KOPT-K1 (cell line): Measurements from ENCODE around the gene FARP1.

Source experiments
- H3K27ac ChIP-seq: fragments of 200-600 bp; sonication (generic); 2 replicates; pipeline ENCODE4 v1.5.1; 2016; ENCODE audit warnings: antibody characterized with exemption, mild to moderate bottlenecking, low read depth, low read length; ENCODE audit not compliant: poor library complexity, severe bottlenecking
- H3K36me3 ChIP-seq: fragments of 200-600 bp; sonication (generic); 2 replicates; pipeline ENCODE4 v1.5.1; 2017; ENCODE audit warnings: antibody characterized with exemption, mild to moderate bottlenecking, low read length, moderate library complexity; ENCODE audit not compliant: insufficient read depth
- H3K9me3 ChIP-seq: fragments of 200-600 bp; sonication (generic); 2 replicates; pipeline ENCODE4 v1.5.1; 2017; ENCODE audit warnings: antibody characterized with exemption, low read length, mild to moderate bottlenecking; ENCODE audit not compliant: insufficient read depth, poor library complexity, severe bottlenecking

Gene FARP1

DNA sequence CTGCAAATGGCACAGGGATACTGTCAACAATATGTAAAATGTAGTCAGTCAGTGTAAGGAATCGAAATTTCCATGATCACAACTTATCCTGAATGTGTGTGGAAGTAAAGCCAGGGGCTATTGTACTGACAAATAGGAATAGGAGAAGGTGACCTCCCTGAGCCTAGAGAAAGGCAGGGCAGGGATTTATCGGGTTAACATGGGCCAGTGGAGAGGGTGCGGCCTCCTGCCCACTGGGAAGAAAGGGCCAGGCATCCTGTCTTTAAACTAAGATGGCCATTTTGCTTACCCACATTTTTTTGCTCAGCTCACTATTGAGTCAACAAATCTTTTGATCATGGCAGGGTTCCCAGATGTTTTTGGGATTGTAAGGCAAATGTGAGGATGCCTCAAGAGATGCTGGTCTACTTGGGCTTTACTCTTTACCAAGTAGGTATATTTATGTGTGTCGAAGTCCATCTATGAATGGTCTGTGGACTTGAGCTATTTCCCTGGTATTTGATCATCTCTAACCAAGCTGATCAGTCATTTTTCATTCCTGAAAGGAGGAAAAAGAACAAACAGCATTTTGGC lies 150.8 kb downstream of the FARP1 start:
- H3K36me3 ChIP-seq: no peaks in the 10 kb centered on the region
- H3K9me3 ChIP-seq: no peaks in the 10 kb centered on the region
- H3K27ac ChIP-seq: no peak overlapping the region

DNA sequence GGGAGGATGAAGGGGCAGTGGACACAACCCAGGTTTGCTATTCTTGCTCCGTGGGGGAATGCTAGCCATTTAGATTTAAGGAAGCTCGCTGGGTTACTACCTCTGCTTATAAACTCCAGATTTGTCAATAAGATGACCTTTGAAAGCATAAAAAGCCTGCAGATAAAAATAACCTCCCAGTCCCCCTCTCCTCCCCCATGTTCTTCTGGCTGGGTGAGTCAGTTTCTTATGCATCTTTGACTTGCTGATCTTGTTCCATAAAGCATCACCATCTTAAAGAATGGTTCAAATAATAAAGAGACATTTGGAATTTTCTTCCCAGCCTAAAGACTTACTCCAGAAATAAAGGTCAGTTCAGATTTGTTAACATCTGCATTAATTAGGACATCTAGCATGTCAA lies 152.5 kb downstream of the FARP1 start:
- H3K9me3 ChIP-seq: no peaks in the 10 kb centered on the region
- no peak overlapping the region for H3K27ac ChIP-seq
- no peaks in the 10 kb centered on the region for H3K36me3 ChIP-seq

DNA sequence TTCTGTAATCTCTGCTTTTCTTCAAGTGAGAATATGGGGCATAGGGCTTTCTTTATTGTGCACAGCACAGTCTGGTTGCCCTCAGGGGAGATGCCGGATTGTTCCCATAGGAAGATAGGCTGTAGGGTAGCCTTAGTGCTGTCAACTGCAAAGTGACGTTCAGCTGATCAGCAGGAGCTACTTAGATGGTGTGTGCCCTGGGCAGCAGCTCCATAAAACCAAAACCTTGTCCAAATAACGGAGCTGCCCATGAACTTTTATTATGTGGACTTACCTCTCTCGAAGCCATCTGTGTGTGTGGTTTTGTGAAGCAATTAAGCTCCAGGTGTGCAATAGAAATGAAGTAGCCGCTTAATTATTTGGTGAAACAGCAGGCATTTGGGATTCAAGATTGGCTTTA lies 154.2 kb downstream of the FARP1 start:
- no peak overlapping the region for H3K27ac ChIP-seq

DNA sequence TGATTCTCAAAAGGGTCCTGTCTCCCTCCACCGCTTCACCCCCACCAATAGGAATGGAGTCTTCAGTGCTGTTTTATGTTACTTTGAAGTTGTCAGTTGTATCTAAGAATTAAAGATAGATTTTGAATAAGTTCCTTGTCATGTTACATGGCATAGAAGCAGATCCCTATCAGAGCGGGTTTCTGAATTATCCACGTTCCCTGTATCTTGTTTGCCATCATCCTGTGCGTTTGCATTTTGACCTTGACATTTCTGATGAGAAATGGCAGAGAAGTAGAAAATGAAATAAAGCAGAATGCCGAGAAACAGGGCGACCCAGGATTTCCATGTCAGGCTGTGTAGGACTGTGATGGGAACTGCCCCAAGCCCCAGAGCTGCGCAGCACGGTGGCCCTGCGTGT lies 154.9 kb downstream of the FARP1 start:
- no peaks in the 10 kb centered on the region for H3K9me3 ChIP-seq
- H3K36me3 ChIP-seq: no peaks in the 10 kb centered on the region
- H3K27ac ChIP-seq: no peak overlapping the region

More for the DNA sequence above, 154.2 kb downstream of the FARP1 start:
- H3K36me3 ChIP-seq: no peaks in the 10 kb centered on the region
- no peaks in the 10 kb centered on the region for H3K9me3 ChIP-seq

DNA sequence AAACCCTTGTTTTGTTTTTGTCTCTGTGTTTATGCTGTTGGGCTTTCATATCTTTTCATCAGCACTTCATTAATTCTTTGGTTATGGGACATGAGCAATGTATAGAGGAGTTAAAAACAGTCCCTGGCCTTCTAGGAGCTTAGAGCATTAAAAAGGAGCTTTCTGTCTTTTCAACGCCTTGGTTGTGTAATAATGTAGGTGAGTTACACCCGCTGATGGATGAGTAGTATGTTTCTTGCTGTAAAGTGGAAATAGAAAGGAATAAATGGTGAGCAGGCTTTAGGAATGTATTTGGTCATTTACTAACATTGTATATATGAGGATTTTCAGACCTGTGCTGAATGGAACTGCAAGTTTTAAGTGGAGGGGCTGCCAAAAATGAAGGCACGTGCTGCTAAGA lies 155.7 kb downstream of the FARP1 start:
- Histone ChIP-seq H3K9me3 (no peaks in the 10 kb centered on the region), H3K36me3 (no peaks in the 10 kb centered on the region), H3K27ac (no peak overlapping the region)

DNA sequence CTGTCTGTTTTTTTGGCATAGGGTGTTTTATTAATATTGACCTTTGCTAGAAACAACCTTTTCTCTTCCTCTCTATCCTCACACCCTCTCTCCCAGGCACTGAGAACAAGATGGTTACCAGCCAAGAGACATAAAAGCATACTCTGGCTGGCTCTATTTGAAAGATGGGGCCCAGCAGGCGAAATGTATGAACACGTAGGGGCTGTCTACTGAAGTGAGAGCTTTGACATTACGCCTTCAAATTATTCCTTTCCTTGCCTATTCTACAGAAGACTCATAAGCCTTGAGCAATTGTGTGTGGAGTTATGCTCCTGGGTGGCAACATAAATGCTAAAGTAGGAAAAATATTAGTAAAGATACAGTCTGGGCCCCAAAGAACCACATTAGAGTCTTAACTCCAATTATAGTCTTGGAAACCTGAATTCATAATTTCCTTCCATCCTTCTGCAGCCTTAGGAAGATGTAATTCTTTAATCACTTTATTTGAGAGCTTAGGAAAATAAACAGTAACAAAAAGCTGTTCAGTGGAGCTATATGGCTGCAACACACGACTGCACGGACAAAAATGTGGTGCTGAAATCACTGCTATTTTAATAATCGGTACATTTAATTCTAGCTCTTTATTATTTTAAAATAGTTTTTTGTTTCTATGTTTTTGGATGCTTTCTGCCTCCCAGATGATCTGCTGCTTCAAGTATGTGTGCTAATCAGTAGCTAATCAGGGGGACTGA lies 156.5 kb downstream of the FARP1 start:
- Histone ChIP-seq H3K9me3 (no peaks in the 10 kb centered on the region), H3K36me3 (no peaks in the 10 kb centered on the region), H3K27ac (no peak overlapping the region)

DNA sequence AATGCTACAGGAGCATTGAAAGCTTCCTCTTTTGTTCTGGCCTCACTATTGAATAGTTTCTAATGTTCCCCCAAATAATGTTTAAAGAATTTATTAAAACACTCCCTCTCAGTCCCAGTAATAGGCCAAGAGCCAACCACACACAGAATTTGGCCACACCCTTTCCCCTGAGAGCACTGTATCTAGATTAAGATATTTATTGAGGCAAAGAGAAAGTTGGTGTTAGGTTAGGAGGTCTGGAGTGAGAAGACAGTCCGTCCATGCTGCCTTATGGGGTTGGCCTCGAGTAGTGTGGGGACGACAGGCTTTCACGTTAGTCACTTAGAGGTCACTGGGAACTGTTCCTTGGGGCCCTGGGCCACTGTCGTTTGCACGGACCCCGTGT lies 157.1 kb downstream of the FARP1 start:
- Histone ChIP-seq H3K36me3 (no peaks in the 10 kb centered on the region), H3K27ac (no peak overlapping the region), H3K9me3 (no peaks in the 10 kb centered on the region)

DNA sequence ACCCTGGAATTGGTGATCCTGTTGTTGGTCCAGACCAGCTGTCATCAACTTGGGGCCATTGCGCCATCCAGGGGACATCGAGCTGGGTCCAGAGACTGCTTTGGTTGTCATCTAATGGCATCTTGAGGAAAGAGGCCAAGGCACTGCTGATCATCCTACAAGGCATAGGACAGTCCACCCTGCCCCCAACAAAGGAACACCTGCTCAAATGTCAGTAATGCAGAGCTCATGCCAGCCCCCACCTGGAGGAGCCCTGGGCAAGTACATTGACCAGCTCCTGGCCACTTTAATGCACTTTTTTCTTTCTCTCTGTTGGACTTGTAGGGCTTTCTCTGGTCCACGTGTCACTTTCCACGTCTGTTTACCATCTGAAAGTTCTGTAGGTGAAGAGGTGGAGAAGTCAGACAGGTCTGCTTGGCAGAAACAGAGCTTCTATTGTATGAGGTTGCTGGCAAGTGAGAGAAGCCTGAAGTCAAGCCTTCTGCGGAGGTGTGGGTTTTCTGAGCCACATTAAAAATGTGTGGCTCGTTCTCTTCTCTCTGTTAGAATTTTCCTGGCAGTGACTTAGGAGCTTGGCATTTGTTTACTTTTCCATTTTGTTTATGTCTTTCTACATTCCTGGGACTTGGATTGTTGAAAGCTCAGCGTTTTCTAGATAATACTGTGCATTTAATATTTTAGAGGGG lies 158.2 kb downstream of the FARP1 start:
- Histone ChIP-seq H3K27ac (no peak overlapping the region), H3K36me3 (no peaks in the 10 kb centered on the region), H3K9me3 (no peaks in the 10 kb centered on the region)

DNA sequence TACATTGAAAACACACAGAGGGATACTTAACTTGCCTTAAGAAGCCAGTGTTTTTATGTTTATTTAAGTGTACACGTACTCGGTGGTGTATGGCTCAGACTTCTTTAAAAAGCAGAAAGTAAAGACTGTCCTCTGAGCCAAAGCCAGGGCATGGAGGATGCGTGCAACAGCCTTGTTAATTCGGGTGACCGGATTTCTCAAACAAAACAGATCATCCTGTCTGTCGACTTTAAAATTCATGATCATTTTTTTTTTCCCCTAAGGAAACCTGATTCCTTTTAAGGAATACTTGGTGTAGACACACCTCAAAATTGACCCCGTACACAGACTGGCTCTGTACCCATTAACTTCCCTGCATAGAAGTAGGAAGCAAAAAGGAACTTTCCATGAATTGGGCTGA lies 158.8 kb downstream of the FARP1 start:
- Histone ChIP-seq H3K27ac (no peak overlapping the region), H3K36me3 (no peaks in the 10 kb centered on the region), H3K9me3 (no peaks in the 10 kb centered on the region)

DNA sequence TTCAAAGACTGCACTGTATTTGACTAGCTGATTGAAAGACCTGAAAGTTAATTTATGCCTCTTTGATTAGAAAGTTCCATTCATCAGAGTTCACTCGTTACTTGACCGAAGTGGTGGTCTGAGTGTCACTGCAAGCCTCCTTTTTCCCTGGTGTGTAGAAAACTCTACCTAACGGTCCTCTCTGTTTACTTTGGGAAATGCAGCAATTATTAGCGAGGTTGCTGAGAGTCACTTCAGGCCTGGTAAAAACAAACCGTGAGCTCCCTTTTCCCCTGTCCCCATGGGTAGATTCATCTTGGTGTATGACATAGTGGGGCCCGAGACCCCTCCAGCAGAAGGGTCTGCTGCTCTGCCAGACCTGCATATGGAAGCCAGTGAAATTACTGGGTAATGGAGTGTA lies 161.0 kb downstream of the FARP1 start:
- Histone ChIP-seq H3K27ac (no peak overlapping the region), H3K9me3 (no peaks in the 10 kb centered on the region), H3K36me3 (no peaks in the 10 kb centered on the region)

DNA sequence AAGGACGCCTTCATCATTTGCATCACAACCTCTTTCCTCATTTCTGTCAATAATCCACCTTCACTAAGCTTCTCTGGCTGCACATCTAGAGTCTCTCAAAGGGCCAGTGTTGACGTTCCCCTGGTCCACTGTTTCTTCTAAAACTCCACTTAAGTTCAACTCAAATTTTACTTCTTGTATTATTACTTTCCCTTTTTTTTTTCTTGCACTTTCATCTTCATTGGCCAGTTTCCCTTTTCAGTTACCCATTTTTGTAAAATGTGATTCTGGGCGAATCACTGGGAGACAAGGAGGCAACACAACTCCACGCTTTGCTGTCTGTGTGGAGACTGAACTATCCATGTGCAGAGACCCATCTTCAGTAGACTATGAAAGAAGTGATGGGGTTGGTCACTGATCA lies 162.8 kb downstream of the FARP1 start:
- Histone ChIP-seq H3K9me3 (no peaks in the 10 kb centered on the region), H3K36me3 (no peaks in the 10 kb centered on the region), H3K27ac (no peak overlapping the region)

DNA sequence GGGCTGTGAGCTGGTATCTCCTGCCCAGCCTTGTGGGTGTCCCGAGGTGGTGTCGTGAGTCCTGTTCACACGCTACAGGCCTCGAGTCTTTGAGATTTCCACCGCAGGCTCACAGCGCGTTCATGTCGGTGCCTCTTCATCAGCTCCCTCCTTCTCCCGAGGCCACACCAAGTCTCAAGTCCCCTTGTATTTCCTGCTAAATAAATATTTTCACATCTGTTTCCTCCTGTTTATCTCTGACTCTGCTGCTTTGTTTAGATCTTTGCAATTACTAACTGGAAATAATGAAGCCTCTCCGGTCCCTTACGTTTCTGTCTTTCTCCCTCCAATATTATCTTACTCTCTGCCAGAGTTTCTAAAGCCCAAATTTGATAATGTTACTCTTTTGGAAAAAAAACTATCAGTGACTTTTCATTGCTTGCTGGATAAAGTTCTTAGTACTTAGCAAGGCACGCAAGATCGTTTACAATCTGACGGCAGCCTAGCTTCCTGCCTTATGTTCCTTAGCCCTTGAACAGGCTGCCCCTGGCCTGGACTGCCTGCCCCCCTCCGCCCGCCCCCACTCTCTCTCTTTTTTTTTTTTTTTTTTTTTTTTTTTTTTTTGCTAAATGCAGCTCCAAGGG lies 164.7 kb downstream of the FARP1 start:
- Histone ChIP-seq H3K9me3 (no peaks in the 10 kb centered on the region), H3K27ac (no peak overlapping the region), H3K36me3 (no peaks in the 10 kb centered on the region)

DNA sequence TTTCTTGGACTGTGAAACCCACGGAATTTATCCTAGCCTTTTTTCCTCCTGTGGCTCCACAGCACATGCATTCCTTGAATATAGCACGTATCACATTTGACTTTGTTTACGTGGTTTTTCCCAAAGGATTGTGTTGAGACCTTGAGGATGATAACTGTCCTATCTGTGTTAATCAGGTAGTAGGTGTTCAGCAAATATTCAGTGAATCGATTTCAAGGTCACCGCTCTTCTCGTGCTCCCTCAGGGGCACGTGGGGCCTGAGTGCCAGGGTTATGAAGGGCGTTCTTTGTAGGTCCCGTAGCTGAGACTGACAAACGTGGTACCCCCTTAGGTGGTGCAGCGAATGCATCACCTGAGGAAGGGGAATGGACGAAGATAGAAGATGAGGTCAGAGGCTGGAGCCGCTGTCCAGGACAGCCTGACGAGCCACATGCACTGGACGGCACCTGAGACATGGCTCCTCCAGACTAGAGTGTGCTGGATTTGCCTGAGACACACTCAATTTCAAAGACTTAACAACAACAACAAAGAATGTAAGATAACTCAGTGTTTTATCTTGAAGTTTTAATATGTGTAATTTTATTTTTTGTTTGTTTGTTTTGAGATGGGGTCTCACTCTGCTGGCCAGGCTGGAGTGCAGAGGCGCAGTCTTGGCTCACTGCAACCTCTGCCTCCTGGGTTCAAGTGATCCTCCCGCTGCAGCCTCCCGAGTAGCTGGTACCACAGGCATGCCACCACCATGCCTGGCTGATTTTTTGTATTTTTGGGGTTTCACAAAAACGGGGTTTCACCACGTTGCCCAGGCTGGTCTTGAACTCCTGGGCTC lies 165.4 kb downstream of the FARP1 start:
- H3K9me3 ChIP-seq: no peaks in the 10 kb centered on the region
- H3K27ac ChIP-seq: no peak overlapping the region
- H3K36me3 ChIP-seq: no peaks in the 10 kb centered on the region

DNA sequence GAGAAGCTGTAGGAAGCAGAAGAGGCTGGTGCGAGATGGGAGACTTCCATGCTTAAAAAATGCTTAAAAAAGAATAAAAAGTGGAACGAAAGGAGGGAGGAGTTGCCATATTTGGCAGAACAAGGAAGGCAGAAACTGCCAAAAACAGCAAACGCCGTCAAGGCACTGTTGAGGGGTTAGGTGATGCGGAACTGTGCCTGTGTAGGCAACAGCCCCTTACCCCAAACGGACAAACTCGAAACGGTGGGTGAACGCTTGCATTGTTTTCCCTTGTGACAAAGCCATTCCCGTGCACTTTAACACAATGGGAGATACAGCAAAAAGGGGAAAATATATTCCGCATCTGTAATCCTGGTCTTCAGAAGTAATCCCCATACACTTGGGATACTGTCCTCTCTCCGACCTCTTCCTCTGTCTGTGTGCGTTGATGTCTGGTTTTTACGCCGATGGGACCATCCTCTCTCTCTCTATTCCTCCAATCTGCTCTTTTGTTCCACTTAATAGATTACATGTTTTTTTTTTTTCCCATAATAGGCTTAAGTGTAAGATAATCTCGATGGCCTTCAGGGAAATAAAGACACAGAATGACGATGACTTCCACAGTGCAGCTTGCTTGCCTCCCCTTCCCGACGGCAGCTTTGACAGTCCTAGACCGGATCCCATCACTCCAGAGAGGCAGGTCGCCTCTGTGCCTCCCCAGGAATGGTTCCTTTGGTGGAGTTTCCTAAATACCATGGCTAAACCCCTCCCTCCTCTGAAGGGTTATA lies 166.9 kb downstream of the FARP1 start:
- Histone ChIP-seq H3K27ac (no peak overlapping the region), H3K9me3 (no peaks in the 10 kb centered on the region), H3K36me3 (no peaks in the 10 kb centered on the region)
